B cell (primary cell): Measurements from ENCODE around the gene UTP11. TPM values are rescaled to one million over a fixed set of nuclear protein-coding genes. Genes with fewer than 3 reads are reported as not detected.

Experiments
- ATAC-seq: fragments of 200-7000 bp; cut with Tn5 transposase; one replicate; pipeline ENCODE4 v1.10.0; 2021; ENCODE audit warnings: low read depth, mild to moderate bottlenecking, moderate number of reproducible peaks, moderate library complexity
- CTCF ChIA-PET: fragments of 350-600 bp; sonication (Branson Sonifier 250); formaldehyde crosslinking; loops from one replicate; lab custom pipeline; 2021; ENCODE audit warnings: antibody characterized with exemption, inconsistent platforms; lab: Charles Lee
- POLR2A ChIA-PET: fragments of 350-600 bp; sonication (Branson Sonifier 250); formaldehyde crosslinking; loops from one replicate; lab custom pipeline; 2021; ENCODE audit warnings: antibody characterized with exemption; lab: Charles Lee
- DNase-seq: peaks from one replicate; pipeline ENCODE4 v3.0.0; 2013
- H2AFZ ChIP-seq: 2 replicates; pipeline ENCODE4 v1.6.1; 2012; ENCODE audit warnings: mild to moderate bottlenecking, low read depth, low read length; ENCODE audit not compliant: insufficient read depth, poor library complexity, severe bottlenecking
- H3K27ac ChIP-seq, 2 donors: 1 replicate in 1 of 2; 2 replicates in 1 of 2; pipeline ENCODE4 v1.5.1; 2012 to 2013; ENCODE audit warnings: low read length in 2 of 2, mild to moderate bottlenecking in 2 of 2, moderate library complexity in 1 of 2
- H3K27me3 ChIP-seq, 4 experiments: fragments of 200-600 bp in 1 of 4; sonication (generic) in 1 of 4; replicated peaks in 1 of 4; 1 replicate in 2 of 4; 2 replicates in 2 of 4; pipeline versions ENCODE4 v1.6.1 to v1.7.0; 2013 to 2016; ENCODE audit warnings: low read length in 3 of 4, mild to moderate bottlenecking in 2 of 4, mixed read lengths in 1 of 4, moderate library complexity in 1 of 4; ENCODE audit not compliant: insufficient read depth in 4 of 4, control insufficient read depth in 3 of 4; ENCODE audit errors: control extremely low read depth in 1 of 4
- H3K36me3 ChIP-seq, 2 experiments: replicated peaks in 1 of 2; 1 replicate in 1 of 2; 2 replicates in 1 of 2; pipeline versions ENCODE4 v1.6.1 to v1.7.1; 2013; ENCODE audit warnings: low read length in 1 of 2; ENCODE audit not compliant: insufficient read depth in 2 of 2, control insufficient read depth in 1 of 2; ENCODE audit errors: control extremely low read depth in 1 of 2, extremely low read depth in 1 of 2
- H3K4me1 ChIP-seq, 2 donors: fragments of 200-600 bp in 1 of 2; sonication (generic) in 1 of 2; 1 replicate in 1 of 2; 2 replicates in 1 of 2; pipeline versions ENCODE4 v1.5.1 to v1.6.1; 2013 to 2017; ENCODE audit warnings: low read length in 2 of 2; ENCODE audit not compliant: control insufficient read depth in 2 of 2, insufficient read depth in 2 of 2
- H3K4me2 ChIP-seq: replicated peaks from 2 replicates; pipeline ENCODE3; 2012; ENCODE audit warnings: mild to moderate bottlenecking, low read depth, low read length; ENCODE audit not compliant: poor library complexity, severe bottlenecking
- H3K4me3 ChIP-seq, 5 experiments: fragments of 200-600 bp in 1 of 5; sonication (generic) in 1 of 5; 1 replicate in 3 of 5; 2 replicates in 2 of 5; pipeline versions ENCODE4 v1.5.1 to v1.7.0; 2011 to 2016; ENCODE audit warnings: low read length in 4 of 5, mild to moderate bottlenecking in 4 of 5, low read depth in 2 of 5, control low read depth in 1 of 5, moderate library complexity in 1 of 5; ENCODE audit not compliant: insufficient read depth in 1 of 5; ENCODE audit errors: control extremely low read depth in 1 of 5, extremely low read depth in 1 of 5
- H3K79me2 ChIP-seq: fragments of 200-600 bp; sonication (generic); one replicate; pipeline ENCODE4 v1.6.0; 2016; ENCODE audit warnings: low read length; ENCODE audit not compliant: control insufficient read depth, insufficient read depth
- H3K9ac ChIP-seq: fragments of 200-600 bp; sonication (generic); 2 replicates; pipeline ENCODE4 v1.6.1; 2017; ENCODE audit warnings: mild to moderate bottlenecking, low read length, moderate library complexity
- H3K9me3 ChIP-seq, 3 donors: one replicate each; pipeline versions ENCODE4 v1.6.1 to v1.7.1; 2013; ENCODE audit warnings: low read length in 2 of 3; ENCODE audit not compliant: control insufficient read depth in 2 of 3, insufficient read depth in 1 of 3; ENCODE audit errors: control extremely low read depth in 1 of 3
- H4K20me1 ChIP-seq: 2 replicates; pipeline ENCODE4 v1.6.0; 2012; ENCODE audit warnings: mild to moderate bottlenecking, low read length; ENCODE audit not compliant: insufficient read depth, control insufficient read depth, poor library complexity, severe bottlenecking
- H3K27ac Mint-ChIP-seq: one replicate; pipeline ENCODE4 v1.8.0; 2021; ENCODE audit warnings: mixed read lengths
- H3K27me3 Mint-ChIP-seq: one replicate; pipeline ENCODE4 v1.8.0; 2021; ENCODE audit warnings: mixed read lengths
- H3K4me1 Mint-ChIP-seq: one replicate; pipeline ENCODE4 v1.8.0; 2021; ENCODE audit warnings: mixed read lengths
- H3K4me3 Mint-ChIP-seq: one replicate; pipeline ENCODE4 v1.8.0; 2021; ENCODE audit warnings: mixed read lengths
- H3K9me3 Mint-ChIP-seq: one replicate; pipeline ENCODE4 v1.8.0; 2022; ENCODE audit warnings: mixed read lengths; ENCODE audit not compliant: insufficient read depth
- EZH2 ChIP-seq: IDR thresholded peaks from 2 replicates; pipeline ENCODE4 v1.6.1; 2012; ENCODE audit warnings: borderline replicate concordance, low read depth, mild to moderate bottlenecking, moderate library complexity, low read length; ENCODE audit not compliant: insufficient read depth, poor library complexity, severe bottlenecking
- WGBS: methylation state at CpG from one replicate; pipeline ENCODE4 v1.1.5; 2013; ENCODE audit warnings: missing lambda C conversion rate; ENCODE audit not compliant: insufficient coverage; 5-methylcytosine and 5-hydroxymethylcytosine counted together
- intact Hi-C: fragments of 100-400 bp; cut with micrococcal nuclease; formaldehyde crosslinking; loops from one replicate; pipeline ENCODE4 v1.10.0; 2022
- polyA plus RNA-seq: library from polyadenylated mRNA; depleted of rRNA; stranded (reverse); fragments of >200 nt; gene quantifications from 2 replicates; pipeline ENCODE4 v1.2.3, GENCODE V29; 2012
- total RNA-seq, 2 donors: library from RNA; stranded (reverse); fragments of 120-200 nt in 1 of 2; gene quantifications; 1 replicate in 1 of 2; 2 replicates in 1 of 2; pipeline versions ENCODE4 v1.2.3 to v1.2.4, GENCODE V29; 2013 to 2022
- TF ChIP-seq, protein P1 (sequence below): fragments of 200-600 bp; IDR thresholded peaks from one replicate; pipeline ENCODE4 v1.8.0; 2022; ENCODE audit warnings: antibody characterized with exemption, mild to moderate bottlenecking

The UTP11 gene
- total and polyA plus RNA-seq, 2 donors (not counting 1 experiment from before 2014, with no cell fraction given), result 6.0 to 16.8 TPM

DNA sequence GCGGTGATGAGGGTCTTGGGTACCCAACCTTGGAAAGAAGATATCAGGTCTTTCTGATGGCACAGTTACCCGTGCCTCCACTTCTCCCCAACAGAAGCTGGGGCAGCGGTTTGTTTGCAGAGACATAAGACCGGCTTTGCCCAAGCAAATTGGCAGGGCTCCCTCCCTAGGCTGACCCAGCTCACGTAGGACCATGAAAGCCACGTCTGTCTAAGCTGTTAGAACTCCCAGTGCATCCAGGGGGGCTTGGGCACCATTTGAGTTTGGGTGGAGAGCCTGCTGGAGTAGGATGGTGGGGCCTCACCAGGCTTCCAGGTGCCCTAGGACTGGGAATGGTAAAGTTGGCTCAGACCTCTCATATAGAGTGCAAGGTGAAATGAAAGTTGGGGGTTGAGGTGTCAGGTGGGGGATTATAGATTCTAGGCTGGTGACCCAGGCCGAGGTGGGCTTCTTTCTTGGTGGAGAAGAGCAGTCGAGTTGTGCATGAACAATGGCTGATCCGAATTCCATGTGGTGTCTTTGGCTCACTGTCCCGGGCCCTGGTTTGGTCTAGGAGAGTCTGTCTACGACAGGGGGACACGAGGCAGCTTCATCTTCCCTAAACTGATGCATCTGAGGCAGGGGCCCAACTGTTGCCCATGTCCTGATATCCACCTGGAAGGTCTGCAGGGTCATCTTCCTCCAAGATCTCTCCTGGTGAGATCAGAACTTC, 30.7 kb downstream of the UTP11 start:
- H3K4me3 ChIP-seq, result no peak overlapping the region
- ATAC-seq (no peak), DNase-seq (no peak)
- H4K20me1 ChIP-seq, result no peaks in the 10 kb centered on the region
- peaks cover 23 to 24% of the 10 kb centered on the region in 2 donors for H3K4me1 ChIP-seq
- Mint-ChIP-seq H3K27me3 (peaks cover 55% of the 10 kb centered on the region), H3K4me3 (peak overlapping the region; percentile 27), H3K27ac (no peak overlapping the region), H3K4me1 (peaks cover 16% of the 10 kb centered on the region), H3K9me3 (no peaks in the 10 kb centered on the region)
- no peak overlapping the region for H2AFZ ChIP-seq
- no peak overlapping the region for H3K4me2 ChIP-seq
- ChIA-PET POLR2A (no interaction called here), CTCF (interaction anchor here (0.8 to 1.6 kb wide), 2 partner anchors 13 to 25 kb away, joined by 3 read pairs; no protein-coding TSS in a partner anchor)
- no peaks in the 10 kb centered on the region for H3K36me3 ChIP-seq
- WGBS, result 81% methylated on average over 12 of the region's 12 CpGs
- H3K9ac ChIP-seq, result no peak overlapping the region
- peaks cover 0 to 70% (median 46%) of the 10 kb centered on the region in 4 experiments for H3K27me3 ChIP-seq
- intact Hi-C loops, result no loop called here
- H3K27ac ChIP-seq, result no peak overlapping the region
- H3K79me2 ChIP-seq, result no peaks in the 10 kb centered on the region
- H3K9me3 ChIP-seq, result peaks cover 0 to 21% (median 0%) of the 10 kb centered on the region in 3 donors
- TF ChIP-seq, protein P1, sequence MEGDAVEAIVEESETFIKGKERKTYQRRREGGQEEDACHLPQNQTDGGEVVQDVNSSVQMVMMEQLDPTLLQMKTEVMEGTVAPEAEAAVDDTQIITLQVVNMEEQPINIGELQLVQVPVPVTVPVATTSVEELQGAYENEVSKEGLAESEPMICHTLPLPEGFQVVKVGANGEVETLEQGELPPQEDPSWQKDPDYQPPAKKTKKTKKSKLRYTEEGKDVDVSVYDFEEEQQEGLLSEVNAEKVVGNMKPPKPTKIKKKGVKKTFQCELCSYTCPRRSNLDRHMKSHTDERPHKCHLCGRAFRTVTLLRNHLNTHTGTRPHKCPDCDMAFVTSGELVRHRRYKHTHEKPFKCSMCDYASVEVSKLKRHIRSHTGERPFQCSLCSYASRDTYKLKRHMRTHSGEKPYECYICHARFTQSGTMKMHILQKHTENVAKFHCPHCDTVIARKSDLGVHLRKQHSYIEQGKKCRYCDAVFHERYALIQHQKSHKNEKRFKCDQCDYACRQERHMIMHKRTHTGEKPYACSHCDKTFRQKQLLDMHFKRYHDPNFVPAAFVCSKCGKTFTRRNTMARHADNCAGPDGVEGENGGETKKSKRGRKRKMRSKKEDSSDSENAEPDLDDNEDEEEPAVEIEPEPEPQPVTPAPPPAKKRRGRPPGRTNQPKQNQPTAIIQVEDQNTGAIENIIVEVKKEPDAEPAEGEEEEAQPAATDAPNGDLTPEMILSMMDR, result no peak
- no peak for TF ChIP-seq EZH2
